BLaER1 (cell line): ENCODE measurements around the gene RAB7B.

Source experiments
- H3K27ac ChIP-seq: shearing (Covaris generic); formaldehyde crosslinking; 2 replicates; pipeline ENCODE4 v1.8.1; 2022
- H3K27me3 ChIP-seq: shearing (Covaris generic); formaldehyde crosslinking; 2 replicates; pipeline ENCODE4 v1.8.1; 2022
- H3K36me3 ChIP-seq: shearing (Covaris generic); formaldehyde crosslinking; 2 replicates; pipeline ENCODE4 v1.8.1; 2022
- H3K4me1 ChIP-seq: shearing (Covaris generic); formaldehyde crosslinking; 2 replicates; pipeline ENCODE4 v1.8.1; 2022
- H3K4me2 ChIP-seq: shearing (Covaris generic); formaldehyde crosslinking; 2 replicates; pipeline ENCODE4 v1.8.1; 2022
- H3K4me3 ChIP-seq: shearing (Covaris generic); formaldehyde crosslinking; 2 replicates; pipeline ENCODE4 v1.8.1; 2022
- H3K9ac ChIP-seq: shearing (Covaris generic); formaldehyde crosslinking; 2 replicates; pipeline ENCODE4 v1.8.1; 2022
- H3K9me3 ChIP-seq: shearing (Covaris generic); formaldehyde crosslinking; 2 replicates; pipeline ENCODE4 v1.8.1; 2022
- H4K20me1 ChIP-seq: shearing (Covaris generic); formaldehyde crosslinking; 2 replicates; pipeline ENCODE4 v1.8.1; 2022
- Cebpa-rat ChIP-seq: shearing (Covaris generic); IDR thresholded peaks from 2 replicates; pipeline ENCODE4 v1.8.1; 2022

The RAB7B gene

DNA sequence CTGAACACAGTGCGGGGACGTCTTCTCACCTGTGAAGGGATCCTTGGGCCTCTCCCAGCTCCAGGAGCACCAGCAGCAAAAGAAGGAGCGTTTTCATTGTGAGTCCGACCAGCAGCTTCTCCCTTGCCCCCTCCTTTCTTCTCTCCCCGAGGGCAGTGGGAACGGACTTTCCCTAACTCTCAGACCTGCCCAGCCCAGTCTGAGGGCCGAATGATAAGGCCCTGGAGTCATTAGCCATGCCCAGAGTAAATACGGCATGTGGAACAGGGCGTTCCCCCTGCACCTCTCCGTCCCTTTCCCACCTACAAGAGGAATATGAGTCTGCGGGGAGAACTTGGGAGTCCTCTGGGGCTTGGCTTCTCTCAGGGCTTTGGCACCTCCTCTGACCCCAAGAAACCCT, 20.5 kb upstream of the RAB7B start, which contains the start of gene CTSE:
Gene CTSE, minus strand, starts transcription at position 201 of the 400 bp plus-strand sequence. Its CDS starts 104 bp downstream, at position 97.
- Histone ChIP-seq H3K9me3 (peaks cover 9% of the 10 kb centered on the region), H3K4me1 (peaks cover 23% of the 10 kb centered on the region), H3K36me3 (no peaks in the 10 kb centered on the region), H3K4me3 (no peak within 1 kb of the TSS), H3K27ac (no peak within 1 kb of the TSS), H3K9ac (no peak within 1 kb of the TSS), H3K27me3 (no peaks in the 10 kb centered on the region), H4K20me1 (no peaks in the 10 kb centered on the region), H3K4me2 (no peak within 1 kb of the TSS)
- TF ChIP-seq Cebpa-rat, result no peak

DNA sequence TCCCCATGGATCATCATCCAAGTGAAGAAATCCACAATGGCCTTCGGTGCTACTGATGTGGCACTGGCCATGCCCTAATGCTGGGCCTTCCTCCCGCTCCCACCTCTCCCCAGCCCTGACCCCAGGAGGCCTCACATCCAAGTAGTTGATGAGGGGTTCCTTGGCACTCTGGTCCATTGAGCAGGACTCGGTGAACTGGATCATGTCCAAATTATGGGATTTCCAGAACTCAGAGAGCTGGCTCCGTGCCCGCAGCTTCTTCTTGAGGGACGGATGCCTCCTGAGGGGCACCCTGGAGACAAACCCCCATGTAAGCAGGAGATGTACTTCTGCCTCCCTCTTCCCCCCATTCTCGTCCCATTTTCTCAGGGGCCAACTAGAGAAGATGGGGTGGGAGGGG, 19.6 kb upstream of the RAB7B start:
- no peaks in the 10 kb centered on the region for H3K27me3 ChIP-seq
- peaks cover 23% of the 10 kb centered on the region for H3K4me1 ChIP-seq
- TF ChIP-seq Cebpa-rat, result no peak
- no peak overlapping the region for H3K4me2 ChIP-seq
- H3K9ac ChIP-seq, result no peak overlapping the region
- H3K36me3 ChIP-seq, result no peaks in the 10 kb centered on the region
- peaks cover 9% of the 10 kb centered on the region for H3K9me3 ChIP-seq
- H4K20me1 ChIP-seq, result no peaks in the 10 kb centered on the region
- no peak overlapping the region for H3K27ac ChIP-seq
- no peak overlapping the region for H3K4me3 ChIP-seq

DNA sequence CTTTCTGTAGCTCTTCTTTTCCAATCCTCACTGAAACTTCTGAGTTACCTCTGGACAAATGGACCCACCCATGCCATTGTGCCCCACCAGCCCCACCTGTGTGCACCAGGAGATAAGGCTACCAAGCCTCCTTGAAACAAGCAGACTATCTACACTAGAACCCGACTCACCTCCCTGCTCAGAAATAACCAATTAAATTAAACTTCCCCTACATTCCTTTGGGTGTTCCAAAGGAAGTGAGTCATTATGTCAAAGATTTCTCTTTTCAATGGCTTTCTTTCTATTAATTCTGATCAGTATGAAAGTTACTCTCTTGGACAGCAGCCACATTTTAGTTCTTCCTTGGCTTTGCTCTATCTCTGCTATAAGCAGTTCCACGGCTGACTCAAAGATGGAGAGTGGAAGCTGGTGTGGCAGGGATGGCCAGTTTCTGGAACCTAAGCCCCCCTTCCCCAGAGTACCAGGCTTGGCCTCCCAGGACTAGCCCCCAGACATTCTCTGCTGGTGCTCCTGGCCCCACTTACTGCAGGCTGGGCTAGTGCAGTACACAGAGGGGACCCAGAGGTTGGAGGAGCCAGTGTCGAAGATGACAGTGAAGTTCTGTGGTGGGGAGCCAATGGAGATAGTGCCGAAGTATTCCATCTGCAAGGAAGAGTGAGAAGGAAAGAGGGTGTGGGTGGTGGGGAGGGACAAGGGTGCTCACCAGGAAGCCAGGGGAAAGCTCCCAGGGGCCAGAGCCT, 18.6 kb upstream of the RAB7B start:
- no peaks in the 10 kb centered on the region for H3K27me3 ChIP-seq
- H3K4me2 ChIP-seq, result peak overlapping the region; percentile 71
- no peak for TF ChIP-seq Cebpa-rat
- H3K4me1 ChIP-seq, result peaks cover 23% of the 10 kb centered on the region
- H3K4me3 ChIP-seq, result no peak overlapping the region
- H4K20me1 ChIP-seq, result no peaks in the 10 kb centered on the region
- peaks cover 6% of the 10 kb centered on the region for H3K9me3 ChIP-seq
- H3K9ac ChIP-seq, result no peak overlapping the region
- H3K27ac ChIP-seq, result no peak overlapping the region
- no peaks in the 10 kb centered on the region for H3K36me3 ChIP-seq

DNA sequence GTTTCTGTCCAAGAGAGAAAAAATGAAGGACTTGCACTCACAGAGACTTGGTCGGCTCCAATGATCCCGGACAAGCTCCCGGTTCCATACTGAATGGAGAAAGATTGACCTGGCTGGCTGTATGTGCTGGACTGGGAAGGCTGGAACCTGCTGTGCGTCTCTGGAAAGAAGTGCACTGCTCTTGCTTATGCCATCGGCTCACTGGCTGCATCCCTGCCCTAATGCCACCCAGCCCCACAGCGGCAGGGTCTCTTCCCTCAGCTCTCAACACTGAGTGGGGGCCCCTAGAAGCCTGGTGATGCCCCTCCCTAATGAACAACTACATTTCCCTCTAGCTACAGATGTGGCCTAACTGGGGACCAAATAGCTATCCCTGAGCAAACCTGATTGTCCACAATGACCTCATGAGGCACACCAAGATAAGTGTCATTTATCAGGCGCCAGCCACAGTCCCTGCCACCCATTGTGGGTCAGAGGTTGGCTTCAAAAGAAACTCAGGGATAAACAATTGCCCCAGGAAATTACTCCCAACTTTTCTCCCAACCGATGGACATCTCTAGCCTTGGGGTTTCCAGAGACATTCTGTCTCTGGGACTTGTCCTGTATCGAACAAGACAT, 17.9 kb upstream of the RAB7B start:
- Histone ChIP-seq H3K4me2 (peak overlapping the region; percentile 71), H3K36me3 (no peaks in the 10 kb centered on the region), H3K4me1 (peaks cover 23% of the 10 kb centered on the region), H3K27ac (no peak overlapping the region), H3K9ac (no peak overlapping the region), H3K9me3 (no peaks in the 10 kb centered on the region), H3K27me3 (no peaks in the 10 kb centered on the region), H4K20me1 (no peaks in the 10 kb centered on the region), H3K4me3 (no peak overlapping the region)
- no peak for TF ChIP-seq Cebpa-rat

DNA sequence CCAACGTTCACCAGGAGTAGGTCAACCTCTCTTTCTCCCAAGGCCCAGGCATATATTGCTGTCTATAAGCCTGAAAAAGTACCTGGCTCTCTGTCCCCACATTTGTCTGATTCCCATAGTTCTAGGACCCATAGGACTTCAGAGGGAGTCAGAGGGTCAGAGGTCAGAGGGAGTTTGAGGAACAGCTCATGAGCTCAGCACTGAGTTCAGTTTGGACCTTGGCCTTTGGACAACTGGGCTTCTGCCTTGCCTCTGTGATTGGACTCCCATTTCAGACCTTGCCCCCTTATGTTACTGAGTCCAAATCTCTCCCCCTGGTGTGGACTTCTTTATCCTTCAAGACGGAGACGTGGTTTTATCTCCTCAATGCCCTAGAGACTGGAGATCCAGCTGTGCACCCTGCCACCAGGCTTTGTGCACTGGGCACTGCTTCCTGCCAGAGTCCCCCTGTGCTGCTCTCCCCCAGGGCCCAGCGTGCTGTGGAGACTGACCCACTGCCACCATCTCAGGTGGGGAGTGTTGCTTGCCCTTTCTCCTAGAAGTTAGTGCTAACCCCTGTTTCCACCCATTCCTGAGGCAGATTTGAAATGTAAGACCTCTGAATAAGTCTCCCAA, 17.3 kb upstream of the RAB7B start:
- H3K36me3 ChIP-seq, result no peaks in the 10 kb centered on the region
- no peaks in the 10 kb centered on the region for H3K9me3 ChIP-seq
- no peak overlapping the region for H3K27ac ChIP-seq
- no peaks in the 10 kb centered on the region for H3K27me3 ChIP-seq
- no peak for TF ChIP-seq Cebpa-rat
- no peak overlapping the region for H3K4me3 ChIP-seq
- peaks cover 23% of the 10 kb centered on the region for H3K4me1 ChIP-seq
- no peak overlapping the region for H3K9ac ChIP-seq
- no peaks in the 10 kb centered on the region for H4K20me1 ChIP-seq
- peak overlapping the region; percentile 71 for H3K4me2 ChIP-seq

DNA sequence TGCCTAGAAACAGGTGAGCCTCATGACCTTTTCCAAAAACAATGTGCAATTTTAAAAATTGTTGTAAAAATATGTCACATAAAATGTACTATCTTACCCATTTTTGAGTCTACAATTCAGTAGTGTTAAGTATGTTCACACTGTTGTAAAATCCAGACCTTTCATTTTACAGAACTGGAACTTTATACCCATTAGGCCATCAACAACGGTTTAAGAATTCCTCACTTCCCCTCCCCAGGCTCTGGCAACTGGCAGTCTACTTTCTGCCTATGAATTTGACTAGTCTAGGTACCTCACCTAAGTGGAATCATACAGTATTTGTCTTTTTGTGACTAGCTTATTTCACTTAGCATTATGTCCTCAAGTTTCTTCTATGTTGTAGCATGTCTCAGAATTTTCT, 11.9 kb upstream of the RAB7B start:
- Histone ChIP-seq H3K27me3 (no peaks in the 10 kb centered on the region), H4K20me1 (no peaks in the 10 kb centered on the region), H3K36me3 (no peaks in the 10 kb centered on the region), H3K4me1 (peaks cover 28% of the 10 kb centered on the region), H3K4me3 (no peak overlapping the region), H3K27ac (no peak overlapping the region), H3K4me2 (no peak overlapping the region), H3K9me3 (no peaks in the 10 kb centered on the region), H3K9ac (no peak overlapping the region)
- no peak for TF ChIP-seq Cebpa-rat

DNA sequence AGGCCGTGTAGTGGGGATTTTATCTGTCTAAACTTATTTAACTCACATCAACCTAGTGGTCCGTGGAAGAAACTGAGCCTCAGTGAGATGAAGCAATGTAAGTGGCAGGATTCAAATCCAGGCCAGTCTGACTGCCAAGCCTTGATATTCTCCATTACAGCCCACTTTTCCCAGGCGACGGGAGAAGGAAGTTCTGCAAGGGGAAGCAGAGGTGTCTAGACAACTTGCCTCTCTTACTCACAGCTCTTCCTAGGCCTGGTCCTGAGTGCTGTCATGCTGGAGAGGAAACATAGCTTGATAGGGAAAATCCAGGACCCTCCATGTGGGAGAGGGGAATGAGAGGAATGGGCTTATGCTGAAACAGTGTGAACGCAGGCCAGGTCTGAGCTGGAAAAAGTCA, 11.4 kb upstream of the RAB7B start:
- TF ChIP-seq Cebpa-rat, result no peak

DNA sequence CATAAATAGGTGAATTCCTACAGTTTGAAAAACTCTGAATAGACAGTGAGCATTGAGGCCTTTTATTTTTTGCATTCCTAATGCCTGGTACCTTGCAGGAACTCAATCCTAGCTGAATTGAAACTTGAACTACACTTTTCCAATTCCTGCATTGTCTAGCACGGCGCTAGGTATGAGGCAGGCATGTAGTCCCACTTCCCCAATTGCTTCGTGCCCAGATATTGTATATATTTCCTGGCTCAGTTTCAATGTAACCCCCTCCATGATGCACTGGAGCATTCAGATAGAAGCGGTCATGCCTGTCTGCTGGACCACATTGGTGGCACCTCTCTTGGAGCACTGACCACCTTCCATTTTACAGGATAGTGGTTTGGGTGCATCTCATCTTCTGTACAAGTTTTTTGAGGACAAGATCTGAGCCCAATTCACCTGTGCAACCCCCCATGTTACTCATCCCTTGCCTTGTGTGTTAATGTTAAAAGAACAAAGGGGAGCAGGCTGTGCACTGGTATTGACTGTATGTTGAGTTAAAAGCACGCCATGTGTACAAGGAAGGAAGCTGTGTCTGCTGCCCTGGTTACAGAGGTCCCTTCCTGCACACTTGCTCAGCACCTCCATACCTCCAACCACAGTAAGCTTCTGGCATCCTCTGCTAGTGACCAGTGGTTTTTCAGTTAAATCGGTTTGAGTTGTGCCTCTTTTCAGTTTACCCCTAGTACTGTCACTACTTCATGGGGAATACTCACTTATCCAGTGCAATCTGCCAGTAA, 10.0 kb upstream of the RAB7B start:
- Histone ChIP-seq H3K9me3 (no peaks in the 10 kb centered on the region), H3K9ac (no peak overlapping the region), H3K27ac (peak overlapping the region; percentile 84; the same call in 1 of the 2 replicates), H3K27me3 (no peaks in the 10 kb centered on the region), H3K36me3 (no peaks in the 10 kb centered on the region), H3K4me3 (no peak overlapping the region), H4K20me1 (no peaks in the 10 kb centered on the region), H3K4me2 (peak overlapping the region; percentile 78), H3K4me1 (peaks cover 28% of the 10 kb centered on the region)
- TF ChIP-seq Cebpa-rat, result no peak

More for the DNA sequence above, 11.4 kb upstream of the RAB7B start:
- Histone ChIP-seq H4K20me1 (no peaks in the 10 kb centered on the region), H3K36me3 (no peaks in the 10 kb centered on the region), H3K27me3 (no peaks in the 10 kb centered on the region), H3K9me3 (no peaks in the 10 kb centered on the region), H3K27ac (no peak overlapping the region), H3K9ac (no peak overlapping the region), H3K4me1 (peaks cover 28% of the 10 kb centered on the region), H3K4me3 (no peak overlapping the region), H3K4me2 (no peak overlapping the region)

DNA sequence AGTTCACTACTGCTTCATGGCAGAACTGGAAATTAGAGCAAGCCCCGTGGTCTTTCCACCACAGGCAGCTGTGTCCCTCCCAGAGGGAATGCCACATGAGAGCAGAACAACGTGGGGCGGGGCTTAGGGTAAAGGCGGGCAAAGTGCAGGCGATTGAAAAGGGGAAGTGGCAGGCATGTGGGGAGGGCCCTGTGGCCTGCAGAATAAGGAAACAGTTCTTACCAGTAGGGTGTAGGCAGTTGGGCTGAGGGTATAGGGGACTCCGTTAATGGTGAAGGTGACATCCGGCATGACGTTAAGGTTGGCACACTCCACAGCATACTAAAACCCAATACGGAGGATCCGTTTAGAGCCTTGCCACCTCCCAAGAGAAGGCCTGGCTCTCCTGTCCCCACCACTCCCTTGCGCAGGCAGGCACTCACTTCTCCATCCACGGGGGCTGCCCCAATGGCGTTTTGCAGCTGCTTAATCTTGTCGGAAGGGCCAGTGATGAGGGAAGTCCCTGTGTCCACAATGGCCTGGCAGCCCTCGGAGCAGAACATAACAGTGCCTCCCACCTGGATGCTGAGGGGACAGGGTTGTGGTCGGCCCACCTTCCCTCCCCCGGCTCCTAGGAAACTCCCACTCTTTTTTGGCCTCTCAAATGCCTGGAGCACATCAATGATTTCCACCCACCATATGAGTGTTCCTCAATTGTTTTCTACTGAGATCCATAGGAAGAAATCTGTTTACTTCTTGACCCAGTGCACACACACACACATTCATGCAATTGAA, 9.1 kb upstream of the RAB7B start:
- TF ChIP-seq Cebpa-rat, result no peak
- peak overlapping the region; percentile 23; the same call in 1 of the 2 replicates for H3K9ac ChIP-seq
- H3K36me3 ChIP-seq, result no peaks in the 10 kb centered on the region
- no peaks in the 10 kb centered on the region for H4K20me1 ChIP-seq
- peak overlapping the region; percentile 84 for H3K27ac ChIP-seq
- peaks cover 28% of the 10 kb centered on the region for H3K4me1 ChIP-seq
- peak overlapping the region; percentile 24; the same call in 1 of the 2 replicates for H3K4me3 ChIP-seq
- peak overlapping the region; percentile 78 for H3K4me2 ChIP-seq
- H3K27me3 ChIP-seq, result no peaks in the 10 kb centered on the region
- H3K9me3 ChIP-seq, result no peaks in the 10 kb centered on the region
